Measurements from ENCODE around the gene FAM186B.

The FAM186B gene

GRCh38 chr12:49553512-49554088 lies 51.8 kb downstream of the FAM186B start:
- TF ChIP-seq CTCF (IDR thresholded peaks at IDR 0.05; ENCODE audit: borderline replicate concordance, control extremely low read depth, extremely low read depth, insufficient read depth, missing control alignments) = peak; percentile 25
- in situ Hi-C loops (cut with MboI; ENCODE audit: low sequenced_read_pairs, unreplicated experiment) = no loop called here
- DNase-seq (ENCODE audit: low spot score) = peak; percentile 72

- TF ChIP-seq CTCF (IDR thresholded peaks at IDR 0.05; ENCODE audit: borderline replicate concordance, control extremely low read depth, extremely low read depth, insufficient read depth, missing control alignments) = no peak
- in situ Hi-C loops (cut with MboI; ENCODE audit: low sequenced_read_pairs, unreplicated experiment) = no loop called here
These were observed 52.5 kb downstream of the FAM186B start for GRCh38 chr12:49552899-49553298.

GRCh38 chr12:49552425-49552824 lies 53.0 kb downstream of the FAM186B start:
- in situ Hi-C loops (cut with MboI; ENCODE audit: low sequenced_read_pairs, unreplicated experiment) = no loop called here
- no peak for DNase-seq (ENCODE audit: low spot score)
- TF ChIP-seq CTCF (IDR thresholded peaks at IDR 0.05; ENCODE audit: borderline replicate concordance, control extremely low read depth, extremely low read depth, insufficient read depth, missing control alignments) = no peak

More at GRCh38 chr12:49552899-49553298, 52.5 kb downstream of the FAM186B start:
- no peak for DNase-seq (ENCODE audit: low spot score)

GRCh38 chr12:49552014-49552413 lies 53.4 kb downstream of the FAM186B start:
- in situ Hi-C loops (cut with MboI; ENCODE audit: low sequenced_read_pairs, unreplicated experiment) = no loop called here
- TF ChIP-seq CTCF (IDR thresholded peaks at IDR 0.05; ENCODE audit: borderline replicate concordance, control extremely low read depth, extremely low read depth, insufficient read depth, missing control alignments) = no peak
- DNase-seq (ENCODE audit: low spot score) = no peak

- no peak for DNase-seq (ENCODE audit: low spot score)
- no peak for TF ChIP-seq CTCF (IDR thresholded peaks at IDR 0.05; ENCODE audit: borderline replicate concordance, control extremely low read depth, extremely low read depth, insufficient read depth, missing control alignments)
- in situ Hi-C loops (cut with MboI; ENCODE audit: low sequenced_read_pairs, unreplicated experiment) = no loop called here
These were observed 54.7 kb downstream of the FAM186B start for GRCh38 chr12:49550693-49551252.

- in situ Hi-C loops (cut with MboI; ENCODE audit: low sequenced_read_pairs, unreplicated experiment) = no loop called here
- no peak for TF ChIP-seq CTCF (IDR thresholded peaks at IDR 0.05; ENCODE audit: borderline replicate concordance, control extremely low read depth, extremely low read depth, insufficient read depth, missing control alignments)
- peak; percentile 28 for DNase-seq (ENCODE audit: low spot score)
These were observed 55.4 kb downstream of the FAM186B start for GRCh38 chr12:49549735-49550692.

Measured in GM13976 (cell line).